DOHH2 (cell line): Measurements from ENCODE around the gene TFF3.

Experiments
- H3F3A ChIP-seq: fragments of 200-600 bp; sonication (generic), shearing (Covaris generic); 2 replicates; pipeline ENCODE4 v1.6.0; 2016; ENCODE audit warnings: antibody characterized with exemption, mild to moderate bottlenecking; ENCODE audit not compliant: control insufficient read depth, insufficient read depth
- H3K27ac ChIP-seq: fragments of 200-600 bp; sonication (generic); 2 replicates; pipeline ENCODE4 v1.5.1; 2014; ENCODE audit warnings: low read depth, mild to moderate bottlenecking, low read length, moderate library complexity
- H3K27me3 ChIP-seq: fragments of 200-600 bp; sonication (generic); 2 replicates; pipeline ENCODE4 v1.6.1; 2014; ENCODE audit warnings: mild to moderate bottlenecking, low read length, mixed read lengths; ENCODE audit not compliant: control insufficient read depth
- H3K36me3 ChIP-seq: fragments of 200-600 bp; sonication (generic); 2 replicates; pipeline ENCODE4 v1.6.1; 2014; ENCODE audit warnings: mild to moderate bottlenecking, low read length, moderate library complexity, mixed read lengths; ENCODE audit not compliant: control insufficient read depth
- H3K4me1 ChIP-seq: fragments of 200-600 bp; sonication (generic); 2 replicates; pipeline ENCODE4 v1.6.1; 2014; ENCODE audit warnings: mild to moderate bottlenecking, low read length, mixed read lengths; ENCODE audit not compliant: control insufficient read depth
- H3K4me2 ChIP-seq: fragments of 200-600 bp; sonication (generic); 2 replicates; pipeline ENCODE4 v1.6.0; 2014; ENCODE audit warnings: mild to moderate bottlenecking, low read length, moderate library complexity
- H3K4me3 ChIP-seq: fragments of 200-600 bp; sonication (generic); 2 replicates; pipeline ENCODE4 v1.5.1; 2014; ENCODE audit warnings: mild to moderate bottlenecking, low read length, mixed read lengths
- H3K79me2 ChIP-seq: fragments of 200-600 bp; sonication (generic); 2 replicates; pipeline ENCODE4 v1.6.1; 2014; ENCODE audit warnings: mild to moderate bottlenecking, low read length, mixed read lengths; ENCODE audit not compliant: control insufficient read depth
- H3K9me2 ChIP-seq: fragments of 200-600 bp; sonication (generic); replicated peaks from 2 replicates; pipeline ENCODE4 v1.6.1; 2014; ENCODE audit warnings: mild to moderate bottlenecking, low read length, mixed read lengths; ENCODE audit not compliant: control insufficient read depth
- H3K9me3 ChIP-seq: fragments of 200-600 bp; sonication (generic); 2 replicates; pipeline ENCODE4 v1.6.1; 2014; ENCODE audit warnings: antibody characterized with exemption, low read length, mixed read lengths; ENCODE audit not compliant: control insufficient read depth, insufficient read depth
- H4K20me1 ChIP-seq: fragments of 200-600 bp; sonication (generic); 2 replicates; pipeline ENCODE4 v1.6.0; 2014; ENCODE audit warnings: low read depth, mild to moderate bottlenecking, antibody characterized with exemption, low read length, moderate library complexity; ENCODE audit not compliant: control insufficient read depth, insufficient read depth
- EZH2phosphoT487 ChIP-seq: fragments of 200-600 bp; sonication (generic); IDR thresholded peaks from 2 replicates; pipeline ENCODE4 v1.6.1; 2017; ENCODE audit warnings: borderline replicate concordance, mild to moderate bottlenecking, antibody characterized with exemption, low read length, moderate library complexity, mixed read lengths
- TF ChIP-seq, protein P1 (sequence below): fragments of 200-600 bp; sonication (generic); IDR thresholded peaks from one replicate; pipeline ENCODE4 v1.5.1; 2014; ENCODE audit warnings: antibody characterized with exemption, mild to moderate bottlenecking, low read depth, low read length; ENCODE audit not compliant: poor library complexity, severe bottlenecking

TFF3 gene

DNA sequence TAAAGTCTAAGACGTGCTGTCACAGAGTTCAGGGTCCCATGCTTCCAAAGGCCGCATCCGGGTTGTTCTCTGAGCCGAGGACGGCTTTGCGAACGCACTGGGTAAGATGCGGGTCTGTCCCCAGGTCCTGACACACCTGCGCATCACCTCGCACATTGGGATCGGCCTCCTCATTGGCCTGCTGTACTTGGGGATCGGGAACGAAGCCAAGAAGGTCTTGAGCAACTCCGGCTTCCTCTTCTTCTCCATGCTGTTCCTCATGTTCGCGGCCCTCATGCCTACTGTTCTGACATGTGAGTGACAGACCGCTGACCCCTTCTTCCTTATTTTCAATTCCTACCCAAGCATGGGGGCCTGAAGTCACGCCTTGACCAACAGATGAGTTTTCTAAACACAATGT lies 25.3 kb downstream of the TFF3 start:
- H3F3A ChIP-seq: no peaks in the 10 kb centered on the region
- H3K9me2 ChIP-seq: no peaks in the 10 kb centered on the region
- H3K27me3 ChIP-seq: peaks cover 10% of the 10 kb centered on the region; the same call in 1 of the 2 replicates
- no peaks in the 10 kb centered on the region for H3K79me2 ChIP-seq
- peaks cover 8% of the 10 kb centered on the region; the same call in 1 of the 2 replicates for H3K9me3 ChIP-seq
- H3K4me1 ChIP-seq: peaks cover 9% of the 10 kb centered on the region
- no peak overlapping the region for H3K27ac ChIP-seq
- H3K4me3 ChIP-seq: no peak overlapping the region
- no peaks in the 10 kb centered on the region for H4K20me1 ChIP-seq
- H3K4me2 ChIP-seq: no peak overlapping the region
- TF ChIP-seq, protein P1, sequence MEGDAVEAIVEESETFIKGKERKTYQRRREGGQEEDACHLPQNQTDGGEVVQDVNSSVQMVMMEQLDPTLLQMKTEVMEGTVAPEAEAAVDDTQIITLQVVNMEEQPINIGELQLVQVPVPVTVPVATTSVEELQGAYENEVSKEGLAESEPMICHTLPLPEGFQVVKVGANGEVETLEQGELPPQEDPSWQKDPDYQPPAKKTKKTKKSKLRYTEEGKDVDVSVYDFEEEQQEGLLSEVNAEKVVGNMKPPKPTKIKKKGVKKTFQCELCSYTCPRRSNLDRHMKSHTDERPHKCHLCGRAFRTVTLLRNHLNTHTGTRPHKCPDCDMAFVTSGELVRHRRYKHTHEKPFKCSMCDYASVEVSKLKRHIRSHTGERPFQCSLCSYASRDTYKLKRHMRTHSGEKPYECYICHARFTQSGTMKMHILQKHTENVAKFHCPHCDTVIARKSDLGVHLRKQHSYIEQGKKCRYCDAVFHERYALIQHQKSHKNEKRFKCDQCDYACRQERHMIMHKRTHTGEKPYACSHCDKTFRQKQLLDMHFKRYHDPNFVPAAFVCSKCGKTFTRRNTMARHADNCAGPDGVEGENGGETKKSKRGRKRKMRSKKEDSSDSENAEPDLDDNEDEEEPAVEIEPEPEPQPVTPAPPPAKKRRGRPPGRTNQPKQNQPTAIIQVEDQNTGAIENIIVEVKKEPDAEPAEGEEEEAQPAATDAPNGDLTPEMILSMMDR: no peak
- no peak for TF ChIP-seq EZH2phosphoT487
- H3K36me3 ChIP-seq: no peaks in the 10 kb centered on the region

DNA sequence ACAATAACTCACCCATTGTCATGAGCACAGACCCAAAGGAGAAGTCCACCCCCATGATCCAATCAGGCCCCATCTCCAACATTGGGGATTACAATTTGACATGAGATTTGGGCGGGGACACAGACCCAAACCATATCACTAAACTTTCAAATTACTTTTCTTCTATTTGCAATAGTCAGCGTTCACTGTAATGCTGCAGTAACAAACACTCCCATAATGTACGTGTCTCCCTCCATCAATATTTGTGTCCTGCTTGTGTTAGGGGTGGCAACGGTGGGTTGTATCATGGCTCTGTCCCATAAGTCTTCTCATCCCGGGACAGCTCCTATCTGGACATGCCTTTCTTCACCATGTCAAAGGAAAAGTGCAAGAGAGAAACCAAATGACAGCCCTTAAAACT lies 26.2 kb downstream of the TFF3 start:
- Histone ChIP-seq H3K4me3 (no peak overlapping the region), H3K36me3 (no peaks in the 10 kb centered on the region), H3K9me2 (no peaks in the 10 kb centered on the region), H3K27ac (no peak overlapping the region), H4K20me1 (no peaks in the 10 kb centered on the region), H3F3A (no peaks in the 10 kb centered on the region), H3K27me3 (peaks cover 10% of the 10 kb centered on the region; the same call in 1 of the 2 replicates), H3K79me2 (no peaks in the 10 kb centered on the region), H3K4me2 (no peak overlapping the region), H3K9me3 (peaks cover 8% of the 10 kb centered on the region; the same call in 1 of the 2 replicates), H3K4me1 (peaks cover 9% of the 10 kb centered on the region)
- TF ChIP-seq, protein P1: no peak
- TF ChIP-seq EZH2phosphoT487: no peak

DNA sequence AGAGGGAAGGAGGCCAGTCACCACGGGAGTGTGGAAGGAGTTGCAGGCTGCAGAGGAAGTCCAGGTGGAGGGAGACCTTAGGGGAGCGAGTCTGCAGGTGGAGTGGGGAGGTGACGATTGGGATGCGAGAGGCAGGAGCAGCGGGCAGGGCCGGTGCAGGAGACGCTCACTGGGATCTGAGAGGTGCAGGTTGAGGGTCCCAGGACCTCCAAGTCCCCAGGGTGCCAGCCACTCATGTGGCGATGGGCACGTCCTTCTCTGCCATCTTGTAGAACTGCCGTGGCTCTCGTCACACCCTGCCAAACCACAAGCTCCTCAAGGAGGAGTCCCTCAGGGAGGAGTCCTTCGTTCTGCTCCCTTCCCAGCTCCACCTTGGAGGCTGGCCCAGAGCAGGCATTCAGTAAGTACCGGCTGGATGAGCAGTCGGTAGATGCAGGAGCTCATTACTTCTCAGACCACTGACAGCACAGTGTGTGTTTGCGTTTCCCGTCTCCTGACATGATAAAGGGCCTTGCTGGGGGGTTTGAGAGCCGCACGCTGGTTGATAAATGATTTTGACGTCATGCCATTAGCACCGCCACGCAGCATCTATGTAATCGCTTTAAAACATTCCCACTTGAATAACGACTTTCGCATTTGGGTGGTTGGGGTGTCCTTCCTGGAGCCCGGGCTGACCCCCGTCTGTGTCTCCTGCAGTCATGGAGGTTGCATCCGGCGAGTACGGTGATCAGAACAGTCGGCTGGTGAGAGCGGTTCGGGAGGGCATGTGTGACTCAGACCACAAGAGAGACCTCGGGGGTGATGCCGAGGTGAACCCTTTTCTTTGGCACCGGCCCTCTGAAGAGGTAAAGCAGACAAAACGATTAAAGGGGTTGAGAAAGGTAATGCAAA lies 27.8 kb downstream of the TFF3 start:
- Histone ChIP-seq H3K27ac (no peak overlapping the region), H3K4me1 (peaks cover 9% of the 10 kb centered on the region), H3K9me2 (no peaks in the 10 kb centered on the region), H3K79me2 (no peaks in the 10 kb centered on the region), H3K9me3 (no peaks in the 10 kb centered on the region), H3K27me3 (peaks cover 10% of the 10 kb centered on the region; the same call in 1 of the 2 replicates), H3F3A (no peaks in the 10 kb centered on the region), H3K4me2 (no peak overlapping the region), H3K4me3 (no peak overlapping the region), H4K20me1 (no peaks in the 10 kb centered on the region), H3K36me3 (no peaks in the 10 kb centered on the region)
- TF ChIP-seq, protein P1: no peak
- TF ChIP-seq EZH2phosphoT487: no peak
